GM18873 (cell line): Measurements from ENCODE around the gene RNF111.

Source experiments
- ATAC-seq: cut with Tn5 transposase; IDR thresholded peaks from one replicate; pipeline ENCODE4 v1.9.1; 2021; ENCODE audit warnings: mild to moderate bottlenecking, moderate library complexity, moderate number of reproducible peaks; ENCODE audit not compliant: unreplicated experiment, low FRiP score

RNF111 gene

GRCh38 chr15:58987491-58988005 lies at the start of gene RNF111:
Gene RNF111 (plus strand): TSS chr15:58987663. CDS start chr15:59030823, 43,160 bp downstream.
- ATAC-seq = peak; percentile 61

- no peak for ATAC-seq
These were observed 40.3 kb upstream of the RNF111 start for GRCh38 chr15:58947179-58947578.

- ATAC-seq = no peak
These were observed 36.0 kb upstream of the RNF111 start for GRCh38 chr15:58951388-58952007.

- no peak for ATAC-seq
These were observed 34.7 kb upstream of the RNF111 start for GRCh38 chr15:58952751-58953150.

- no peak for ATAC-seq
These were observed 30.1 kb upstream of the RNF111 start for GRCh38 chr15:58957101-58957973.

- no peak for ATAC-seq
These were observed 28.7 kb upstream of the RNF111 start for GRCh38 chr15:58958811-58959210.

GRCh38 chr15:58962136-58962535 lies 25.3 kb upstream of the RNF111 start:
- ATAC-seq = no peak

GRCh38 chr15:58962662-58963565 lies 24.5 kb upstream of the RNF111 start:
- no peak for ATAC-seq

- ATAC-seq = no peak
These were observed 20.8 kb upstream of the RNF111 start for GRCh38 chr15:58966698-58967097.

- ATAC-seq = no peak
These were observed 20.0 kb upstream of the RNF111 start for GRCh38 chr15:58967479-58967878.

GRCh38 chr15:58977887-58978286 lies 9.6 kb upstream of the RNF111 start:
- ATAC-seq = no peak

- ATAC-seq = no peak
These were observed 7.0 kb upstream of the RNF111 start for GRCh38 chr15:58980351-58980939.

GRCh38 chr15:58981808-58982475 lies 5.5 kb upstream of the RNF111 start:
- ATAC-seq = no peak

- ATAC-seq = no peak
These were observed 4.2 kb upstream of the RNF111 start for GRCh38 chr15:58983261-58983660.

- ATAC-seq = no peak
These were observed 2.0 kb upstream of the RNF111 start for GRCh38 chr15:58985443-58985842.

- no peak for ATAC-seq
These were observed 427 bp upstream of the RNF111 start for GRCh38 chr15:58987036-58987435.

- ATAC-seq = peak; percentile 26
These were observed 733 bp downstream of the RNF111 start for GRCh38 chr15:58988006-58988785.

GRCh38 chr15:58992181-58992580 lies 4.7 kb downstream of the RNF111 start:
- ATAC-seq = no peak

- no peak for ATAC-seq
These were observed 7.5 kb downstream of the RNF111 start for GRCh38 chr15:58994906-58995453.
